GM18519 (cell line): ENCODE results near the gene FBXL14.

Experiments used
- ATAC-seq: cut with Tn5 transposase; IDR thresholded peaks from one replicate; pipeline ENCODE4 v1.9.1; 2021; ENCODE audit warnings: mild to moderate bottlenecking, moderate library complexity; ENCODE audit not compliant: unreplicated experiment, low FRiP score

The FBXL14 gene

GRCh38 chr12:1595690-1596347 is 1.4 kb upstream of the FBXL14 start:
- ATAC-seq = no peak

GRCh38 chr12:1595026-1595561 is 713 bp upstream of the FBXL14 start:
- peak; percentile 4 for ATAC-seq

GRCh38 chr12:1594006-1594260 is 448 bp downstream of the FBXL14 start:
- ATAC-seq = no peak

DNA sequence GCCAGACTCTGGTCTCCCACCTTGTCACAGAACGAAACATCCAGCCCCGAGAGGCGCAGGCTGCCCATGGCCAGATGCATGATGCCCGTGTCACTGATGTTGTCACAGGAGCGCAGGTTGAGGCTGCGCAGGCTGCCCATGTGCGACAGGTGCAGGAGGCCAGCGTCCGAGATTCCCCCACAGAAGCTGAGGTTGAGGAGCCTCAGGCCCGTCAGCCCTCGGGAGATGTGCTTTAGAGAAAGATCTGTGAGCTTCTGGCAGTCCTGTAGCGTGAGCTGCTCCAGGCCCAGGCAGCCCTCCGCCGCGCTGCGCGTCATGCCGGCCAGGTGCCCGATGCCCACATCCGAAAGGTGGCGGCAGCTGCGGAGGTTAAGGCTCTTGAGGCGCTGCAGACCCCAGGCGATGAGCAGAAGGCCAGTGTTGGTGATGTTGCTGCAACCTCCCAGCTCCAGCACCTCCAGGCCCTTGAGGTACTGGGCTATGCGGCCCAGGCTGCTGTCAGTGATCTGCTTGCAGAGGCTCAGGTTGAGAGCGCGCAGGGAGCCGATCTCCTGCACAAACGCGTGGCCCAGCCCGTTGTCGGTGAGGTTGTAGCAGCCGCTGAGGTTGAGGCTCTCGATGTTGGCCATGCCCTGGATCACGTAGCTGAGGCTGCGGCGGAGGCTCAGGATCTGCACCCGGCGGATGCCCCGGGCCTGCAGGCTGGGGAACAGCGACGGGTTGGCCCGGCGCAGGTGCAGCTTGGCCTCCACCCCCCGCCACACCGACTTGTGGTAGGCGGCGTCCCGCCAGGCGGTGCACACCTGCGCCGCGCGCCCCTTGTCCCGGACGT is 991 bp downstream of the FBXL14 start:
- ATAC-seq = peak; percentile 13

- ATAC-seq = no peak
Observed at GRCh38 chr12:1592444-1593173, 1.8 kb downstream of the FBXL14 start.

- ATAC-seq = no peak
Observed at GRCh38 chr12:1591543-1591942, 2.8 kb downstream of the FBXL14 start.

DNA sequence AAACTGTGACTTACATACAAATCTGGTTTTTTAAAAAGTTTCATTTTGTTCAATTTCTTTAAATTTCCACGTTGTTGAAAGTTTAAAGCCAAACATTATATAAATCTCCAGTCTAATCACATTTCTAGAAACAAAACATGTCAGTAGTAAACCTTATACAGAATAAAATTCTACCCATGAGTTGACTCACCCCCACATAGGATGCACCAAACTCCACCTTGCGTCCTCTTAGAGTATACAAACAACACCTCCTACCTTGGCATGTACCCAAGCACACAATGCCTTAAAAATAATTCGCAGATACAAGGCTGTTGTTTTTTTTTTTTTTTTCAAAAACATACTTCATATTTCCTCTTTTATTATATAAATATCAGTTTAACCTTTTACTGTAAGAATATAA is 3.3 kb downstream of the FBXL14 start:
- no peak for ATAC-seq

DNA sequence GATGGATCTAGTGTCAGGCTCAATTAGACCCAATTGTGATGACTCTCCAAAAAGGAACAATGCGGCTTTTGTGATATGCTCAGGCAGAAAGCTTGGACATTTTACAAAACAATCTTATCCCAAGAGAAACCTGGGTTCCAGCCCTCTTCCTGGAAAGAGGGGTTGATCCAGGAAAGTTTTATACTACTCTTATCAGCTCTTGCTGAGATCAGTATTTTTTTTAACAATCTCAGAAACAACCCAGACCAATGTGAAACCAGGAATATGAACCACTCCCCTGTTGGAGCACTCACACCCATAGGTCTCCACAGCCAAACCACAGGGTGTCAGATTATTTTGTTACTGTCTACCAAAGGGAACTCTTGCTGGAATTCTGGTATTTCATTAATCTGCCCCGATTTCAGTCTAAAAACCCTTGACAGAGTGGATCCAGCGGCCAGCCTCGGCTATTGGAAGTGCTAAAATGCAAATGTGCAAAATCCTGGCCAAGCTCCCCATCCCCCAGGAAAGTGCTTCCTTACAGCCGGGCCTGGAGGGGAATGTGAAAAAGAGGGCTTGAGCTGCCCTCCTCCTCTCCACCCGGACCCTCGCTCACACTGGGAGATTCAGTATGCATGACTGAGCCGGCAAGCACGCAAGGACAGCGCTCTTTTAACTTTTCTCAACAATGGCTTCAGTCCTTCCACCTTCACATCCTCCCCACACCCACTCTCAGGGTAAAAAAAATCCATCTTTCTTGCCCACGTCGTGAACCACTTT is 4.0 kb downstream of the FBXL14 start:
- no peak for ATAC-seq

DNA sequence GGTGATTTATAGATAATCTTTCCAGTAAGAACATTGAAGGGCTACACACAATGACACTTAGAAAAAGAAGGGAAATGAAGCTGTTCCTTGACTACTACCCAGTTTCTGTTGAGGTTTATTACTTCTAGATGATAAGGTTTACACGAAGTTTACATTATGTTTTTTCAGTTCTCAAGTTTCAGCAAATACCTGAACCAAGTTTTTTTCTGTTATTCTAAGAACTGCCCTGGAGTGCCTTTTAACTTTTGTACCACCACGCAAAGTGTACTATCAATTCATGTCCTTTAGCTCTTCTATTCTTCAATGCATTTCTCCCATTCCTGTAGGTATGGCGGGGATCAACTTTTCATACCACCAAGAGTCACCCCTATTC is 5.8 kb downstream of the FBXL14 start:
- ATAC-seq = no peak

DNA sequence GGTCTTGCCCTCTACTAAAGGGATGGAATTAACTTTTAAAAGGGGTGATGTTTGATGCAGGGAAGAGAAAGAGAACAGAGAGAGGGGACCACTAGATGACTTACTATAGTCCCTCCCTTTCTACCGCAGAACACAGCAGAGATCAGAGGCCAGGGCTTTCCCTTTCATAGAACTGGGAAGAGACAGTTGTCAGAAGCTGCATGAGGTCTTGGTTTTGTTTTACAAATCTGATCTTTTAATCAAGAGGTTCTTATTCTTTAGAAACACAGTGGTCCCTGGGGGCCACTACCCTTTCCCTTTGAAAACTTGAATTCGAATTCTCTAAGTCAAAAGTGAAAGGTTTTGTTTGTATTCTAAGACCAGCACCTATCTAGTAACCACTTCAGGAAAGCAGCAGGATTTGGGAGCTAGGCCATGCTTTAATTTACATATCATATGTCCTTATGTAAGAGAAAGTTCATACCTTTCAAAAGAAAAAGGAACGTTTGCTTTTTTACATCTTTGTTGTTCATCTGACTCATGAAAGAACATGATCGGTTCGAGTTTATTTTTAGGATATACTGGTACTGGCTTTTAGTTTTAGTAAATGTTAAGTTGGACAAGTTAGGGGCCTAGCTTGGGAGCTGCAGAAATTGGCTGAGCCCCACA is 6.3 kb downstream of the FBXL14 start:
- no peak for ATAC-seq

- no peak for ATAC-seq
Observed at GRCh38 chr12:1584326-1584725, 10.1 kb downstream of the FBXL14 start.

DNA sequence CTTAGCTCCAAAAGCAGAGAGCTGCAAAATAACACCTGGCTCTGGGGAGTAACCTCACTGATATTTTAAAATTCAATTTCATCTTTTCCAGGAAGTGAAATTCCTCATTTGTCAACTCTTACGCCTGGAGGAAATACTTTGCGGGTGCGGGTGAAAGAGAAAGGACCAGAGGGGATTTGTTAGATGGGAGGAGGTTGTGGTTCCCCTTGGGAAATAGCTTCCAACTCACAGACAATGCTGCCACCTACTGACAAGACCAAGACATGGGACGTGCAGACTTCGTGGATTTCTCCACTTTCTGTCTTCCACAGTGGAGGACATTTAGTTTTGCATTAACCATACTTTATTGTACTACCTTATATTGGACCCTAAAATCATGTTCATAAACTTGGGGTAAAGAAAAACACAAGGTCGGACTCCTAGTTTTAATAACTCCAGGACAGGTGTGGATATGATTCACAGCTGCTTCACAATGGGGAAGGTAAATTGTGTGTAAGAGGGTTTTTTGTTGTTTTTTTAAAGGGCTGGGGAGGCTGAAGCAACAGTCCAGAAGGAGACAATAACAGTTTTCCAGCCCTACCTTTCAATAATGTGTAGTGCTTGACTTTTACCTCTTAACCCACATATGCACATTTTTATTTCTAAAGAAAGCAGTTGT is 10.8 kb downstream of the FBXL14 start:
- no peak for ATAC-seq

- no peak for ATAC-seq
Observed at GRCh38 chr12:1582709-1583050, 11.7 kb downstream of the FBXL14 start.

DNA sequence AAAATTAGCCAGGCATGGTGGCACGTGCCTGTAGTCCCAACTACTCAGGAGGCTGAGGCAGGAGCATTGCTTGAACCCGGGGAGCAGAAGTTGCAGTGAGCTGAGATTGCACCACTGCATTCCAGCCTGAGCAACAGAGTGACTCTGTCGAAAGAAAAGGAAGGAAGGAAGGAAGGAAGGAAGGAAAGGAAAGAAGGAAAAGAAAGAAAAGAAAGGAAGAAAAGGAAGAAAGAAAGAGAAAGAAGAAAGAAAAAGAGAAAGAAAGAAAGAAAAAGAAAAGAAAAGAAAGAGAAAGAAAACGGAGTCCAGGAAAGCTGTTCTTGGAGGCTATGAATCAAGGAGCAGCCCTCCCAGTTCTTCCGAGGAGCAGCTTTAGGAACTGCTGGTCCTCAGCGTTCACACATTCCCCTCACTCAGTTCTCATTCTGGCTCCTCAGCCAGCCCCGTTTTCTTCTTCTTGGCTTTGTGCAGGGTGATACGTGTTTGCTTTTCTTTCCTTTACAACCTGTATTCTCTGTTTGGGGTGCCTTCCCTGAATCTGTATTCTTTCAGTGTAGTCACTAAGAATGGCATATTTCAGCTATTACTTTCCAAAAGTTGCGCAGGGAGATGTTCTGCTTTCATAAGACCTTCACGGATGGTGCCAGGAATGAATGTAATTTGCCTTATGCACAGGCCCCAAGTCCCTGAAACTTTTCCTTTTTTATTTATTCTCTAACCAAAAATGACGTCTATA is 12.2 kb downstream of the FBXL14 start:
- ATAC-seq = no peak

GRCh38 chr12:1580526-1580925 is 13.9 kb downstream of the FBXL14 start:
- ATAC-seq = no peak

DNA sequence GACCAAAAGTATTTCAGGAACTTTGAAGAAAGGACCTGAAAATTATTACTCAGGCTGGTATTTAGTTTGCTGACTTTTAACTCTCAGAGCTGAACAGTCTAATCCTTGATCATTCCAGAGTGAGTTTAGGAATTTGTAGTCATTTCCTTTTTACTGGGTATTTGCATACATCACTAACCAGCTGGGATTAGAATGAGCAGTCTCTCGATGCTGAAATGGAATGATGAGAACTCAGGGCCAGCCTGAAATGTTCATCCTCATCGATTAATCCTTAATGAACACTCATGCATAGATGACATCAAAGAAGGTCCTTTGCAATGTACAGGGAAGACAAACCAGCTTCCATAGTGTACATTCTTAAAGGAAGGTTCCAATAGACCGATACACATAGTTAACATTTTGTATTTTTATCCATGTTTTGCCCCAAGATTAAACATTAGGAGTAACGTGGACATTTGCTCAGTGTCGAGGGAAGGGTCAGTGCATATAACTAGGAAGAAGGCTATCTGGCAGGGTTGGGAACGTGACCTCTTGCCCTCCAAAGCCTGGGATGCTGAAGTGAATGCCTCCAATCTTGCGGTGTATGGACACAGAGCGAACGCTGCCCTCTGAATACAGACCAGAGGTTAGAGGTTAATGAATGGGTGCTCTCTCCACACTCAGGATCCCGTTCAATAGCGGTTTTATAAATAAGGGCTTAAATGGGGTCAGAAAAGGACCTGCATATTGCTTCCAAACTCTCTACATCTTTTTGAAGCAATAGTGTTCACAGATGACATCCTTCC is 14.5 kb downstream of the FBXL14 start:
- ATAC-seq = no peak

DNA sequence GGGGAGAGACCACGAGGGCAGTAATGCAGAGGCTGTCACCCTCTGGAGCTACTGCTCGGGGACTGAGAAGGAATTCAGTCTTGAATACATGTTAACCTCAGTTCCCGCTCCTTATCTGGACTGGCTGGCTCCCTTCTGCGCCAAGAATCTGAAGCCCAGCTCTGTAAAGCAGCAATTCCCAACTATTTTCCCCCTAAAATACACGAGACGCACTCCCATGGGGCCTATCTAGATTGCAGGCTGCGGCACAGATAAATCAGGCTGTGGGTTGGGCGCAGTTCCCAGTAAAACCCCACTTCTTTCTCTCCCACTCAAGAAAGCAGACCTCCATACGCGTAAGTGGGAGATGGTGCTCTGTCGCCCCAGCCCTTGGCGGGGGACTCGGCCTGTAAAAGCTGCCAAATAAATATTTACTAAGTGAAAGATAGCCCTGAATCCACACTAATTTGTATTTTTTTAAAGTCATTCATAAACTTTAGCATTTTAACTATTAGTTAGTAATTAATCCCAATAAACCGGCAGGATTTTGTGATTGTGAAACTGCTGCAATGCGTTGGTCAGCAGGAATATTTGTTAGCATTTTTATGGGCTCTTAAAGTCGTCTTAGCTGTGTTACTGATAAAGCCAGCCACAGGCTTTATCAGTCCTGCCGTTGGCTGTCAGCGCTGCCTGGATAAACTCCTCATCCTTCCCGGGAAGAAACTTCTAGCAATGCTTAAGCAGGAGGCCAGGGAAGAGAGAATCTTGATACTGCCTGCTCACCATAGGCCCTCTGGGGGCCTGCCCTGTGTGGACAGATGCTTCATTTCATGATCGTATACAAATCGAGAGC is 17.8 kb downstream of the FBXL14 start:
- ATAC-seq = no peak
